Adrenal gland (tissue), 19 donors: ENCODE data around the gene SIK1. TPM values are rescaled to one million over a fixed set of nuclear protein-coding genes. Genes with fewer than 3 reads are reported as not detected.
A peak's percentile ranks its signal among the peaks of the same experiment; 100 is the strongest.
"Not testable (repeated sequence)": the region's sequence is repeated elsewhere in the genome, so short reads cannot be mapped to it uniquely, and the experiment has no call there.

Experiments
- DNase-seq, 7 donors: peaks; one replicate each; pipeline ENCODE4 v3.0.0-alpha.2; 2019 to 2020
- H3K27ac ChIP-seq, 5 donors: fragments of 200-600 bp; sonication (generic) in 4 of 5; 1 replicate in 3 of 5; 2 replicates in 2 of 5; pipeline versions ENCODE4 v1.5.1 to v1.8.0; 2016 to 2020; ENCODE audit warnings: mild to moderate bottlenecking in 1 of 5
- H3K27me3 ChIP-seq: fragments of 200-600 bp; 2 replicates; pipeline ENCODE4 v1.8.0; 2021
- H3K36me3 ChIP-seq, 2 donors: fragments of 200-600 bp; replicated peaks in 1 of 2; 1 replicate in 1 of 2; 2 replicates in 1 of 2; pipeline versions ENCODE4 v1.5.1 to v1.8.0; 2018 to 2022
- H3K4me1 ChIP-seq, 2 donors: fragments of 200-600 bp; replicated peaks in 1 of 2; 1 replicate in 1 of 2; 2 replicates in 1 of 2; pipeline versions ENCODE4 v1.5.1 to v1.8.0; 2018 to 2021
- H3K4me3 ChIP-seq, 4 donors: fragments of 200-600 bp; sonication (generic) in 3 of 4; one replicate each; pipeline ENCODE4 v1.5.1; 2016 to 2018
- H3K9me3 ChIP-seq, 3 donors: fragments of 200-600 bp; sonication (generic) in 1 of 3; replicated peaks in 1 of 3; 1 replicate in 2 of 3; 2 replicates in 1 of 3; pipeline versions ENCODE4 v1.5.1 to v1.8.0; 2016 to 2021
- POLR2A ChIP-seq, 2 donors: fragments of 450-650 bp; IDR thresholded peaks; one replicate each; pipeline ENCODE4 v1.6.1; 2017; ENCODE audit warnings: antibody characterized with exemption in 2 of 2, mild to moderate bottlenecking in 2 of 2, moderate library complexity in 1 of 2
- whole genome bisulfite sequencing, 4 donors: extraction: QIAGEN DNeasy Blood & Tissue Kit in 2 of 4; methylation state at CpG; one replicate each; pipeline versions ENCODE4 v1.1.5 to v1.1.7; 2013 to 2017; 5-methylcytosine and 5-hydroxymethylcytosine counted together
- intact Hi-C, 2 donors: fragments of 100-400 bp; cut with DNase I; formaldehyde crosslinking; loops; one replicate each; pipeline versions ENCODE4 v1.14.1 to v1.15.0; 2022 to 2023
- long read RNA-seq, 10 donors: library from polyadenylated mRNA in 3 of 10; unstranded in 2 of 10; stranded (forward) in 1 of 10; transcript quantifications; one replicate each; pipeline ENCODE4 v2.0.0 and lab custom pipeline, GENCODE V29; 2021 to 2026
- polyA plus RNA-seq, 3 donors: library from polyadenylated mRNA; stranded (reverse); fragments of 200-250 nt in 2 of 3; fragments of 350-450 nt in 1 of 3; fragmentation: Illumina TruSeq in 1 of 3; extraction: RNeasy Lipid Tissue Mini Kit (QIAGEN cat#74804) in 1 of 3; gene quantifications; one replicate each; pipeline ENCODE4 v1.2.3, GENCODE V29; 2013 to 2014
- total RNA-seq, 9 donors: library from RNA; depleted of rRNA in 4 of 9; stranded (reverse); fragments of >200 nt in 4 of 9; fragments of 120-200 nt in 1 of 9; fragmentation: NEBNext Ultra II Directional in 1 of 9; extraction: Animal tissue kit (Norgen Biotek cat#: 25700) in 1 of 9; gene quantifications; one replicate each; pipeline versions ENCODE4 v1.1.0 to v1.2.4, GENCODE V29; 2013 to 2023
- TF ChIP-seq, protein P1 (sequence below), 6 experiments: fragments of 450-650 bp in 4 of 6; fragments of 200-600 bp in 2 of 6; sonication (generic) in 1 of 6; IDR thresholded peaks; 1 replicate in 5 of 6; 2 replicates in 1 of 6; pipeline versions ENCODE4 v1.5.1 to v1.8.0; 2016 to 2021; ENCODE audit warnings: antibody characterized with exemption in 6 of 6, mild to moderate bottlenecking in 2 of 6, moderate library complexity in 1 of 6
- donor health status: healthy with polysubstance abuse.
- donor health status: Bipolar disorder and iron deficiency.
- donor health status: DM: yes; HTN: yes; CAD: no.
- donor health status: DM: no; HTN: no; CAD: no.
- donor health status: DM: no; HTN: no; CAD: no.
- donor health status: DM: yes; HTN: yes; CAD: no.

SIK1 gene
- total RNA-seq, result 100 to 1,000 TPM in 1 of 9 donors, 10 to 100 TPM in 2, 1 to 10 TPM in 4, under 1 TPM in 2; 0.55 to 171 (median 4.1) TPM
- 10 to 100 TPM in 1 of 3 donors, 1 to 10 TPM in 1, under 1 TPM in 1; 0.84 to 13.2 (median 5.6) TPM for polyA plus RNA-seq
- long read RNA-seq, donor 1, partial matches to known transcripts, result 0 of 1 reads
- long read RNA-seq, donor 1, other reads (novel, unspliced or antisense), result 0 of 1 reads
- long read RNA-seq, donor 2, partial matches to known transcripts, result 12 of 14 reads
- long read RNA-seq, donor 2, other reads (novel, unspliced or antisense), result 0 of 14 reads
- long read RNA-seq, donor 3, result 0 reads
- long read RNA-seq, donor 4, result 0 reads
- long read RNA-seq, donor 5, result 0 reads
- long read RNA-seq, donor 6, result 0 reads
- long read RNA-seq, donor 7, result 0 reads
- long read RNA-seq, donor 8, full-length matches to known transcripts, result 4 of 14 reads
- long read RNA-seq, donor 8, partial matches to known transcripts, result 10 of 14 reads
- long read RNA-seq, donor 8, other reads (novel, unspliced or antisense), result 0 of 14 reads
- long read RNA-seq, donor 9, result 0 reads
- long read RNA-seq, donor 10, result 0 reads

DNA sequence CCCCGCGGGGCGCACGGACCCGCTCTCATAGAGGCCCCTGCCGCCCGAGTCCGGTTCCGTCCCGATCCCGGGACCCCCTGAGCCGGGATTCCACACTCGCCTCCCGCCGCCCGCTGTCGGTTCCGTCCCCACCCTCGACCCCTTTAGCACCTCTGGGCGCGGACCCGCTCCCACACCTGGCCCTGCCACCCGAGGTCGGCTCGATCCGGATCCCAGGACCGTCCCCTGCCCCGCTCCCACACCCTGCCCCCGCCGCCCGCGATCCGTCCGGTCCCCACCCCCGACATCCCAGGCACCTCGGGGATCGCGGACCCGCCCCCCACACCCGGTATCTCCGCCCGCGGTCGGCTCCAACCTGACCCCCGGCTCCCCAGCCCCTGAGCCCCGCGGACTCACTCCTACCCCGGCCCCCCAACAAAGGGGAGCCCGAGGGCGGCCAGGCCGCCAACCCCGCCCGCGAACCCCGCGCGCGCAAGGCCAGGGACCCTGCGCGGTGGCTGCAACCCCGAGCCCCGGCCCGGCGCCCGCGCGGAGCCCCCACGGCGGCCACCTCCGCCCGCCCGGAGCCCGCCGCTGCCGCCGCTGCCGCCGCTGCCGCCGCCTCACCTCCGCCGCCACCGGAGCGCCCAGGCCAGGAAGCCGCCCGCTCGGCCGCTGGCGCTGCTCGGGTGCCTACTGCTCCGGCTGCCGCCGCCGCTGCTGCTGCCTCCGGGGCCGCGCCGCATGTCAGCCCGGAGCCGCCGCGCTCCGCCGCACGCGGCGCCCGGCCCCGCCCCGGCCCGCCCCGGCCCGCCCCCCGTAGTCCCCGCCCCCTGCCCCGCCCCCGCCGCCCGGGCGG is at the start of gene SIK1:
Gene SIK1, minus strand, starts transcription at position 728 of the 838 bp plus-strand sequence. CDS start 953 bp downstream, outside the sequence.
- H3K36me3 ChIP-seq, H3K4me1 ChIP-seq, H3K9me3 ChIP-seq, intact Hi-C loops, H3K4me3 ChIP-seq, H3K27ac ChIP-seq, H3K27me3 ChIP-seq: not testable (repeated sequence)
- WGBS, 4 donors, result 0 to 2% methylated on average over 12 to 18 of the region's 120 CpGs; no CpG with 5 or more reads in 2 of the 4 donors
- DNase-seq, result peak in 1 of 7 donors; percentile 23

DNA sequence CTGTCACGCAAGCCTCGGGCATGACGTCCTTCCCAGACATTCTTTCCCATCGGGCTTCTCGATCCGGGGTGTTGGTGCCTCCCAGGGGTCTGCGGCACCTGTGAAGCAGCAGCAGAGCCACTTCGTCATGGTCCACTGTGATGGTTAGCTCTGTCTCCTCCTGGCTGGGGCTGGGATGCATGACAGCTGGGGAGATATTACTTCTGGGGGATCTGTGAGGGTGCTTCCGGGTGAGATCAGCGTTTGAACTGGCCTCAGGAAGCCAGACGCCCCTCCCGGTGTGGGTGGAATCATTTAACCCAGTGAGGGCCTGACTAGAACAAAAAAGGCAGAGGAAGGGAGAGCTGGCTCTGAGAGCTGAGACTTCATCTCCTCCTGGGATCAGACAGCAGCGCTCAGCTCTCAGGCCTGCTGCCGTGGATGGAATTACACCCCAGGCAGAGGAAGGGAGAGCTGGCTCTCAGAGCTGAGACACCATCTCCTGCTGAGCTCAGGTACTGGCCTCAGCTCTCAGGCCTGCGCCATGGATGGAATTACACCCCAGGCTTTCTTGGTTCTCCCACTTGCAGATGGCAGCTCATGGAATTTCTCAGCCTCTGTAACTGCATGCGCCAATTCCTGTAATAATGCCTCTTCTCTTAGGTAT is 44.8 kb upstream of the SIK1 start:
- H3K27me3 ChIP-seq, H3K4me3 ChIP-seq, H3K27ac ChIP-seq, H3K9me3 ChIP-seq, DNase-seq, H3K36me3 ChIP-seq, intact Hi-C loops, H3K4me1 ChIP-seq: not testable (repeated sequence)
- WGBS, 4 donors, result no CpG with 5 or more reads among the region's 16 CpGs

DNA sequence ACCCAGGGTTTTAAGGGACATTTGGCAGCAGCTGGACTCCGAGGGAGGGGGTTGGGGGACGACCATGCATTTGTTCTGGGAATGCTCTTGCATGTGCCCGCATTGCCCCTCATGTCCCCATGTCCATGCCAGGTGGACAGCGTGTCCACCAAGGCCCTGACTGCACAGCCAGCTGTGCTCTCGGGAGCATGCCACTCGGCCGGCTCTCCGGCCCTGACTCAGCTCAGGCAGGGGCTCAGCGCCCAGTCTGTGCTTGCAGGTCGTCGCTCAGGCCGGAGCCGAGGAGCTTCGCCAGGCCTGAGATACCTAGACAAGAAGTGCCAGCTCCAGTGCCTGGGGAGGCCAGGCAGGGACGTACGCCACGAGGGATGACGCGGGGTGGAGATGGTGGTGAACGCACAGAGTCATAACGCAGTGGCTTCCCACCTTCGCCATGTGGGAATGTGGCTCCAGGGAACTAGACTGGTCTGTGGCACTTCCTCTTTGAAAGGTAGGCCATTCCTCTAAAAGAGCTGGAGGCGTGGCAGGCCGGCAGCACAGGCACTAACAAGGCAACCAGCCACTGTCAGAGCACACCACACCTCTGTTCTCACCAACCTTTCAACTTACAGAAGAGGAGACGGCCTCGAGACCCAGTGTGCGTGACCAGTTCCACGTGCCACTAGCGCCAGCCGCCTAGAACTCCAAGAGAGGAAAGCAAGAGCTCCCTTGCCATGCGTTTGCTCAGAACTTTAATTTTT is 43.0 kb upstream of the SIK1 start:
- H3K36me3 ChIP-seq, DNase-seq, intact Hi-C loops, H3K27ac ChIP-seq, H3K4me1 ChIP-seq, H3K27me3 ChIP-seq, H3K4me3 ChIP-seq, H3K9me3 ChIP-seq: not testable (repeated sequence)
- WGBS, 4 donors, result no CpG with 5 or more reads among the region's 31 CpGs

DNA sequence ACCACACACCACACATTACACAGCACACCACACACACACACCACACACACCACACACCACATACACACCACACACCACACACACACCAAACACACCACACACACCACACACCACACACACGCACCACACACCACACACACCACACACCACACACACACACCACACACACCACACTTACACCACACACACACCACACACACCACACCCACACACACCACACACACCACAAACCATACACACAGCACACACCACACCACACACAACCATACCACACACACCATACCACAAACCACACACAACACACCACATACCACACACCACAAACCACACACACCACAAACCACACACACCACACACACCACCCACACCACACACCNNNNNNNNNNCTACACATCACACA is 40.9 kb upstream of the SIK1 start:
- peak in 2 of 7 donors; percentile 2 to 35 for DNase-seq
- intact Hi-C loops, result no loop called here
- no peak overlapping the region for H3K4me3 ChIP-seq
- no peak overlapping the region for H3K27ac ChIP-seq
- TF ChIP-seq, protein P1, sequence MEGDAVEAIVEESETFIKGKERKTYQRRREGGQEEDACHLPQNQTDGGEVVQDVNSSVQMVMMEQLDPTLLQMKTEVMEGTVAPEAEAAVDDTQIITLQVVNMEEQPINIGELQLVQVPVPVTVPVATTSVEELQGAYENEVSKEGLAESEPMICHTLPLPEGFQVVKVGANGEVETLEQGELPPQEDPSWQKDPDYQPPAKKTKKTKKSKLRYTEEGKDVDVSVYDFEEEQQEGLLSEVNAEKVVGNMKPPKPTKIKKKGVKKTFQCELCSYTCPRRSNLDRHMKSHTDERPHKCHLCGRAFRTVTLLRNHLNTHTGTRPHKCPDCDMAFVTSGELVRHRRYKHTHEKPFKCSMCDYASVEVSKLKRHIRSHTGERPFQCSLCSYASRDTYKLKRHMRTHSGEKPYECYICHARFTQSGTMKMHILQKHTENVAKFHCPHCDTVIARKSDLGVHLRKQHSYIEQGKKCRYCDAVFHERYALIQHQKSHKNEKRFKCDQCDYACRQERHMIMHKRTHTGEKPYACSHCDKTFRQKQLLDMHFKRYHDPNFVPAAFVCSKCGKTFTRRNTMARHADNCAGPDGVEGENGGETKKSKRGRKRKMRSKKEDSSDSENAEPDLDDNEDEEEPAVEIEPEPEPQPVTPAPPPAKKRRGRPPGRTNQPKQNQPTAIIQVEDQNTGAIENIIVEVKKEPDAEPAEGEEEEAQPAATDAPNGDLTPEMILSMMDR (IDR thresholded peaks at IDR 0.05), result no peak
- no peak for TF ChIP-seq POLR2A (IDR thresholded peaks at IDR 0.05)
- WGBS, 4 donors, result 62 to 78% (median 75%) methylated on average over 1 of the region's 1 CpG
- no peaks in the 10 kb centered on the region for H3K4me1 ChIP-seq
- no peaks in the 10 kb centered on the region for H3K27me3 ChIP-seq
- no peaks in the 10 kb centered on the region for H3K9me3 ChIP-seq
- H3K36me3 ChIP-seq, result no peaks in the 10 kb centered on the region

DNA sequence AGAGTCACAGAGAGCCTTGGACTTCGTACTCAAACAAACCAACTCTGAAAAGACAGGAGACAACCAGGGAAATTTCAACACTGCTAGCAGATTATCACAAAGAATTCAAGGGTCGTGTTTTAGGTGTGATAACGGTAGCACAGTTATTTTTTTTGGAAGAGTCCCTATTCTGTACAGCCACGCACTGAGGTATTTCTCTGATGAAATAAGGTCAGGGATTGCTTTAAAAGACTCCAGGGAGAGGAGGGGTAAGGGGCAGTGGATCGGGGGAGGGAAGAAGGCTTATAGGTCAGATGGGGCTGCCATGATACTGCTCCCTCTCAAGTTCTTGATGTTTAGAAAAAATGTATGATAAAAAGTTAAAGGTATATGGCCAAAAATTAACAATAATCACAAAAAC is 38.2 kb upstream of the SIK1 start:
- intact Hi-C loops, H3K4me1 ChIP-seq, H3K9me3 ChIP-seq, H3K4me3 ChIP-seq, H3K27me3 ChIP-seq, DNase-seq, H3K36me3 ChIP-seq, H3K27ac ChIP-seq: not testable (repeated sequence)
- WGBS, 4 donors, result no CpG with 5 or more reads among the region's 5 CpGs

DNA sequence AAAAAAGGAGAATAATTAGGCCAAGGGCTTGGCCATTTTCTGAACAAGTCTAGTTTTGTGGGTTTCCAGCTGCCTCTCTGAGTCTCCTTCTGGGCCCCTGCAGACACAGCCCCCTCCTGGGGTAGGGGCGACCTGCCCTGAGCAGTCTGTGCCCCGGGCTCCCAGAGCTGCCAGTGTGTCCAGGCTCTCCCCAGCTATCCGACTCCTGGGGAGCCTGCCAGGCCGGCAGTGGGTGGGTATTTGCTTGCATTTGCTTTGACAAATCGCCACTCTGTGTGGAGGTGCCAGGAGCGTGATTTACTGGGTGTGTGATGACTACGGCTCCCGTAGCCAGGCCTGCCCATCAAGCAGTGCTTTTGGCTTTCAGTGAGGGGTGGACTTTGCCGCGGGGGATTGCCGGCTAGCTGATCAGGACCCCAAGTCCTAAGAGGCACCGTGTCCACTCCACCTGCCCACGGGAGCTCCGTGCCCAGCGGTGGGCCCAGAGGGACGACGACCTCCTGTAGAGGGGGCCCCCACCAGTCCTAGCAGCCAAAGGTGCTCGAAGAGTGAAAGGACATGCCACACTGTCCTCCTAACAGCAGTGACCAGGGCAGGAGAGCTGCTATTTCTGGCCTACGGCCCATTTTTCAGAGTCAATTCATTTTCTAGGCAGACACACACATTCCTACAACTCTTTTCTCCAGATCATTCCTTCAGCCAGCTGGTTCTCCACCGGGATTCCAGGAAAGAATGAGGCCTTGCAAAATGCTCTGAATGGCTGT is 36.7 kb upstream of the SIK1 start:
- intact Hi-C loops, H3K36me3 ChIP-seq, H3K27ac ChIP-seq, H3K4me3 ChIP-seq, H3K4me1 ChIP-seq, H3K9me3 ChIP-seq, H3K27me3 ChIP-seq: not testable (repeated sequence)
- peak in 2 of 7 donors; percentile 3 to 8 for DNase-seq
- WGBS, 4 donors, result 59 to 78% methylated on average over 3 of the region's 20 CpGs; no CpG with 5 or more reads in 2 of the 4 donors

DNA sequence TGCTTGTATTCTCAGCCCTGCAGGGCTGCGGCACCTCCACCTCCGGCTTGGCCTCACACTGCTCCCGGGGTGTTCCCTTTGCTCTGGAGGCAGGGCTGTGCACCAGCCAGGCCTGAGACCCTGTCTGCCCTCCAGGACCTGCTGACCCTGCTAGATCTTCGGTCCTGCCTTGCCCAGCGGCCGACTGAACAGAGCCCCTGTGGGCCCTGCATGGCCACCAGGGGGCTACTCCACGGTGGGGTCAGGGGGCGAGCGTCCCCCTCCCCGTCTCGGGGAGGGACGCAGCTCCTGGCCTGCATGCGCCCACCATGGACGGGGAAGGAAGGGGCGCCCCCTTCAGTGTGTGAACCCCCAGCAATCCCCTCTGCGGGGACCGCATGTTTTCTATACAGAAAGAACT is 36.0 kb upstream of the SIK1 start:
- DNase-seq, H3K27me3 ChIP-seq, H3K4me3 ChIP-seq, intact Hi-C loops, H3K27ac ChIP-seq, H3K9me3 ChIP-seq, H3K4me1 ChIP-seq, H3K36me3 ChIP-seq: not testable (repeated sequence)
- no CpG with 5 or more reads among the region's 17 CpGs for WGBS, 4 donors

DNA sequence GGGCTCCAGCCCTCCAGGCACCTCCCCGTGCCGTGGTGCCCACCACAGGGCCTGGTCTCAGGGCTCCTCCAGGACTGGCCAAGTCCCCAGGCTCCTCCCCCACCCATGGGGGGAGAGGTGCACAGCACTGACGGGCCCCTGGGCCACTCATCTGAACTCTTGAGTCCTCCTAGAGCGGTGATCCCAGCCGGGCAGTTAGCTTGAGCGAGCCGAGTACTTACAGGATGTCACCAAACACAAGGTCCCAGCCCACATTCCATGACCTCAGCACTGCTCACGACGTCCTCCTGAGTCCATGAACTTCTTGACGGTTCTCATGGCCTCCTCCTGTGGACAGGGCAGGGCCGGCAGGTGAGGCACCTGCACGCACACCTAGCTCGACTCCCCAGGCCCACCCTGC is 33.5 kb upstream of the SIK1 start:
- H3K4me3 ChIP-seq, DNase-seq, H3K36me3 ChIP-seq, H3K9me3 ChIP-seq, H3K27me3 ChIP-seq, intact Hi-C loops, H3K4me1 ChIP-seq, H3K27ac ChIP-seq: not testable (repeated sequence)
- no CpG with 5 or more reads among the region's 13 CpGs for WGBS, 4 donors
